ACHN (cell line): ENCODE results near the gene WDR82.

Experiments used
- DNase-seq: peaks from one replicate; pipeline ENCODE4 v3.0.0-alpha.2; 2015
- in situ Hi-C: cut with HindIII; loops from 2 replicates; pipeline ENCODE4 v1.10.0; 2017; ENCODE audit warnings: low sequenced_read_pairs, low pct_ligation_motif_present, low pct_unique_long_range_greater_than_20kb

The WDR82 gene

DNA sequence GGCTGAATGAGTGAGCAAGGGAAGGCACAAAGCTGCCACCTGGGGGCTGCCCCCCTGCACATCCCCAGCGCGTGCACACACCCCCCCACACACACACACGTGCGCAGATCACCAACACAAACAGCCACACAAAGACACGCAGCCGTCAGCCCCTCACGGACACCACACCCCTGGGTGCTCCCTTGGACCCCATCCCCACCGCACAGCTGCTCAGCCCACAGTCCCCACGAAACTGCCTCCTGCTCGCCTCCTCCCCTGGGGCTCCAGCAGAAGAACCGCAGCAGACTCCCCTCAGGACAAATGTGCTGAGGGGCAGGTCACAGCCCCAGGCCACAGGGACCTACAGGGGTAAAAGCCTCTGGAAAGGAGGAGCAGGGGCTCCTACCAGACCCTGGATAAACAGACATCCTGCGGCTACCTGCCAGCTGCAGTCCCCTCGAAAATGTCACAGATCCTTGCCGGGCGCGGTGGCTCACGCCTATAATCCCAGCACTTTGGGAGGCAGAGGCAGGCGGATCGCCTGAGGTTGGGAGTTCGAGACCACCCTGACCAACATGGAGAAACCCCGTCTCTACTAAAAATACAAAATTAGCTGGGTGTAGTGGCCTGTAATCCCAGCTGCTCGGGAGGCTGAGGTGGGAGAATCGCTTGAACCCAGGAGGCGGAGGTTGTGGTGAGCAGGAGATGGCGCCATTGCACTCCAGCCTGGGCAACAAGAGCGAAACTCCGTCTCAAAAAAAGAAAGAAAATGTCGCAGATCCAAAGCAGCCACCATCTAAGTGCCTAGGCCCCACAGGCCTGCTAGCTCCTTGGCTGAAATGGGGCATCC lies 46.0 kb downstream of the WDR82 start:
- no peak for DNase-seq
- in situ Hi-C loops: no loop called here

DNA sequence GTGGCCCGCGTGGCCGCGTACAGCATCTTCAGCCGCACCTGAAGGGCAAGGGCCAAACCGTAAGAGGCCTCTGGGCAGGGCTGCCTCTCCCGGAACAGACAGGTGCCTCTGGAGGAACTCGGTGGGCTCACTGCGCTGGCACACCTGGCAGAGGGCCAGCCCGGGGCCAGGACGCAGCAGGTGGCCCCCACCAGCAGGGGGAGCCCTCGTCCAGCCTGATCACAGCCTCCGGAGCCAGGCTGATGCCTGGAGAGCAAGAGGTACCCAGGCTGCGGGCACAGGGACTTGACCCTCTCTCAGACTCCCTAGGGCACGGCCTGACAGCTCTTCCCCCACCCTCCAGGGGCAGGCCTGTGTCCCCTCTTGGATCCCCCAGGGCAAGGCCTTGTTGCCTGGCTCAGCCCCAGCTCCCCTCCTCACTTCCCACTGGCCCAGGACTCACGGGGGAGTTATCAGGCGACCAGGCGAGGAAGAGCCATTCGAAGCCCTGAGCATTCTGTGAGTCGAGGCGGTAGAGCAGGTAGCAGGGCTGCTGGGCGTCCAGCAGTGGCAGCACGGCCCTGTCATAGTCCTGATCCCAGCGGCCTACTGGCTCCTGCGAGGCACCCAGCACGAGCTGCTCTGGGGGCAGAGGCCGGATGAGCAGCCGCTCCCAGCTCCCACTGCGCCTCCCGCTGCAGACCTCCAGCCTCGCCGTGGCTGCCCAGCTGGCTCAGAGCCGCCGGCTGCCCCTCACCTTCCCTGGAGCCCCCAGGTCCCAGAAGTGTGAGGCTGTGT lies 46.8 kb downstream of the WDR82 start:
- peak; percentile 57 for DNase-seq
- in situ Hi-C loops: no loop called here

DNA sequence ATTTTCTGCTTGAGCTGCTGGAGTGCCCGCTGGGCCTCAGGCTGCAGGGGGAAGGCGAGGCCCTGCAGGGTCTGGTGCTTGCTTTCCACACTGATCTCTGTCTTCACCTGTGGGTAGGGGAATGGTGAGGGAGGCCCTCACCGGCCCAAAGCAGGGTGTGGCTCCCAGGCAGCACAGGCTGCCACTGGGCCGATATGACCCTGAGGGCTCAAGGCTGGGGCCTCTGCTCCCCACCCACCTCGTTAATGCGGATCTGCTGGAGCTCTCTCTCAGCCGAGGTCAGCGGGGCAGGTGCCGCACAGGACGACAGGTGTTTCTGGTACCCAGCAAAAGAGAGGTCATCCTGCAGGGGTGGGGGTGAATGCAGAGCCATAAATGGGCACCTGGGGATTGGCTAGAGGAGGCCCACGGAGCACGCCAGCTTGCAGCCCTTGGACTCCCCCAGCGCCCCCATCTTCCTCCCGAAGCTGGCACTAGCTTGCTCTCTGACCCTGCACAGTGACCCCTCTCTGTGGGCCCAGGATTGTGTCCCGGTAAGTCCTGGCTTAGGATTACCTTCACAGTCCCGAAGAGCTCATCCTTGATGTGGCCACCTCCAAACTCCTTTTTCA lies 47.5 kb downstream of the WDR82 start:
- no peak for DNase-seq
- in situ Hi-C loops: no loop called here

DNA sequence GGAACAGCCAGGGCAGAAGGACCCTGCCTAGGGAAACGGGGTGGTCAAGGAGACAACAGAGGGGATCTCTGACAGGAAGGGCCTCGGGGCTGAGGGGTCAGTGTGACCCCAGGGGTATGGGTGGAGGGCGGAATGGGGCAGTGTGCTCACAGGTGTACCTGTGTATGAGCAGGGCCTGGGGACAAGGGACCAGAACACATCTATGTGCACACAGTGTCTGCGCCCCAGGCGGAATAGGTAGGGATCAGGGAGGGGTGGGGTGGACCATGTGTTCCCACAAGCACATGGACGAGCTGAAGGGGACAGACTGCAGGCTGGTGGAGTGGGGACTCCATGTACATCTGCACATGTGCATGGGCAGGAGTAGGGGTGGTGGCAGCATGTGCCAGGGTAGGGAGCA lies 48.0 kb downstream of the WDR82 start:
- in situ Hi-C loops: no loop called here
- DNase-seq: no peak

DNA sequence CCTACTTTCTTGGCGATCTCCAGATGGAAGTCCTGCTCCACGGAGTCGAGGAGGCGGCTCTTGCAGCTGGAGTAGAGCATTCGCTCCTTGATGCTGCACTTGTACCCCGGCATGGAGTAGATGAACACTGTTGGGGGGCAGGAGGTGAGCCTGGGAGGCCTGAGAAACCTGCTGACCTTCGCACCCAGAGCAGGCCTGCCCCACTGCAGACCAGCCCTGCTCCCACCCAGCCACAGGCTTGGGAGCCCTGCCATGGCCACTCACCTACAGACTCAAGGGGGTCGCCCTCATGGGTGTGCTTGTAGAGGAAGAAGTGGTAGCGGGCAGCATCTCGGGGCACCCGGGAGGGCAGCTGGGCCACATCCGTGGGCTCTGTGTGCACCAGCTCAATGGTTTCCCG lies 48.8 kb downstream of the WDR82 start:
- in situ Hi-C loops: no loop called here
- no peak for DNase-seq

DNA sequence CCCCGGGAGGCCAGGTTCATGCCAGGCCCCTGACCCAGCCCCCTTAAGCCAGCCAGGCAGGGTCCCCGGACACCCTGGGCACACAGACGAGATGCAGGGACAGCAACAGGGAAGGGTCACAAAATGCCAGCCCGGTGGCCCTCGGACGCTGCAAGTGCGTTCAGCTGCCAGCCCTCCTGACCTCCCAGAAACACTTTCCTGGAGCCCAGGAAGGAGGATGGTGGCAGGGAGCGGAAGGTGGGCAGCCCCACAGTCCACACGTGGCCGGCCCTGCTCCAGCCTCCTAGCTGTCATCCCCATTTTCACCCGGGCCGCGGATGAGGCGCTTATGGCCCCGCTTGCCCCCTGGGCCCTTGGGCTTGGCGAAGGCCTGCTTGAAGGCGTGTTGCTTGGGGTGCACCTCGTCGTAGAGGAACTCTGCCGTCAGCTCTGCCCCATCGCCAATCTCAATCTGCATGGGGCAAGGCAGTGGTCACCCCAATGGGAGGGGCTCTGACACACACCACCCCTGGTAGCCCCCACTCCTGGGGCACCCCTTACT lies 49.6 kb downstream of the WDR82 start:
- DNase-seq: no peak
- in situ Hi-C loops: no loop called here

DNA sequence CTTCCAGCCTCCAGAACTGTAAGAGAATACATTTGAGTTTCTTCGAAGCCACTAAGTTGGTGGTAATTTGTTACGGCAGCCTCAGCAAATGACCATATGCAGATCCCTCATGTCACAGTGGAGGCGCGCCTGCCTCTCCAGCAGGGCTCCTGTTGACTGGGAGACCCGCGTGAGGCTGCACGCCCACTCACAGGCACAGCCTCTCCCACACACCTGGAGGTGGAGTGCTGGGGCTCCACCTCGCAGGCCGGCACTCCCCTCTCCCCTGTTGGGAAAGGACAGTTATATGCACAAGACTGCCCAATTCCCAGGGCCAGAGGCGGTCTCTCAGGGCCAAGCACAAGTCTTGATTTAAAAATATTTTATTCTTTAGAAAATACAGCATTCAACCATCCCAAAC lies 50.2 kb downstream of the WDR82 start:
- DNase-seq: no peak
- in situ Hi-C loops: no loop called here

DNA sequence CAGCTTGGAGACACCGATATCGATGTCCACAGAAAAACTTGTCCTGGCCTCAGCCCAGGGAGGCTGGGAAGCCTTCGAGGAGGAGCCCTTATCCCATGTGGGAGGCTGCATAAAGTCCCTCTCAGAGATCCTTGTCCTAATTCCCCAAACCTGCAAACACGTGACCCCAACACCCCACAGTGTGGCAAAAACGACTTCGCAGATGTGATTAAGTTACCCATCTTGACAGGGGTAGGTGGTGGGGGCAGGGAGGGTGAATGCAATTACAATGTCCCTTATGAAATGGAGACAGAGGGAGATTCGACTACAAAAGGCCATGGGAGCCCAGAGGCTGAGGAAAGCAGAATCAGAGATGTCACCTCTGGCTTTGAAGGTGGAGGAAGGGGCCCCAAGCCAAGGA lies 50.7 kb downstream of the WDR82 start:
- in situ Hi-C loops: no loop called here
- DNase-seq: no peak

DNA sequence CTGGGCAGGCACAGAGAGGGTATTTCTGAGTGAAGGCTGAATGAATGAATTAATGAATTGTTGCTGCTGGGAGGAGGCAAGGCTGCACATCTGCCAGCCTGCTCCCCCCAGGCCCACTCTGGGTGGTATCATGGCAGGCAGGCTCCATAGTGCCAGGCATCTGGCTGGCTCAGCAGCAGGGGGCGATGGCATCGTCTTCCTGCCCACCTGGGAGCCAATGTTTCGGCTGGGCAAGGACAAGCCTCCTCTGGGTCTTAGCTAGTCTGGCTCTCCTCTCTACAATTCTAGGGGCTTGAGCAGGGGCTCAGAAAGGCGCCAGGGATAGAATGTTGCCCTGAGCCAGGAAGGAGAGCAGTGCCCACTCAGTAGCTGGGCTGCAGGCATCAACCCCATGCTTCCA lies 51.3 kb downstream of the WDR82 start:
- in situ Hi-C loops: no loop called here
- no peak for DNase-seq

DNA sequence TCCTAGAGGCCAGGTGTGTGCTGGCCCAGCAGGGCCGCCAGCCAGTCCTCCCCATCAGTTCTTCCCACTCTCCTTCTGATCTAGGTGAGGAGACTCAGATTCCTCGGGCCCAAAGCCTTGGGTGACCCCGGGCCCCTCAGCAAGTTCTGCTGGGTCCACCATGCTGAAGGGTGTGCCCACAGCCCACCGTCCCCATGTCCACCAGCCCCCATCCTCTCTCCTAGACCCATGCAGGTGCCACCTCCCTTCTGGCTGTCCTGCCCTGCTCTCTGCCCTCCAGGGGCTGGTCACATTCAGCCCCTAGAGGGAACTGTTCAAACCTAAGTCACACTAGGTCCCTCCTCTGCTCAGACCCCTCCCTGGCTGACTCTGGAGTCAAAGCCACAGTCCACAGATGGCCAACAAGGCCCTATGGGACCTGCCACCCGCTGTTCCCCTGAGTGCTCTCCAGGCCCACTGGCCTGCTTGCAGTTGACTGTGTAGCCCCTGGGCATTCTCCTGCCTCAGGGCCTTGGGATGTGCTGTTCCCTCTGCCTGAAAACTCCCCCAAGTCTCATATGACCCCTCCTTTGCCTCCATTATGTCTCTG lies 52.1 kb downstream of the WDR82 start:
- in situ Hi-C loops: no loop called here
- no peak for DNase-seq

DNA sequence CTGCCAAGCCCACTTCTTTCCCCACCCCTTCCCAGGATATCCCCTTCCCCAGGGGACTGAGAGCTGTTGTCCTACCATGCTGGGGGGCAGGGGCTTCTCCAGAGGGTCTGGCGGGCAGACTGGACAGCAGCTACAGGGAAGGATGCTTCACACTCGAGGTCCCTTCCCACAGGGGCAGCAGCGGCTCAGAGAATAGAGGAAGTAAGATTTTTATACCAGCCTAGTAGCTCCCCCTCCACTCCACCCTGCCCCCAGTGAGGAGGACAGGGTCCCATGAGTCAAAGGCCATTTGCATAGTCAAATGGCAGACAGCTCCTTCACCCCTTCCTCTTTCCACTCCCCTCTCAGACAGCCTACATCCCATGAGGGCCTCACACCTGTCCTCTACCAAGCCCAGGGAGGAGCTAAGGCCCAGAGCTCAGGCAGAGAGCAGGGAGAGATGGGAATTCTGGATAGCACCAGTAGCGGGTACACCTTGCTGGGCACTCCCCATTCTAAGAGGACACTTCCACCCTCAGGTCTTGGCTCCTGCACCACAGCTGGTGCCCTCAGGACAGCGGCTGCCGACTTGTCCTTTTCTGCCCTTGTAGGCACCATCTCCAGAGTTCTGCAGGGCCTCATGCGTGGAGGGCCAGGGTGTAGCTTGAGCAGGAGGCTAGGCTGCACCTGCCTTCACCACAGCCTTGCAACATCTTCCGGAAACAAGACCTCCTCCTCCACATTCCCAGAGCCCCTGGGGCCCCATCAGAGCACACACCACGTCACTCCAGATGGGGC lies 52.8 kb downstream of the WDR82 start, which contains the start of gene TLR9:
Gene TLR9, minus strand, starts transcription at position 194 of the 777 bp plus-strand sequence. Its CDS starts 116 bp downstream, at position 78.
- in situ Hi-C loops: no loop called here
- no peak for DNase-seq

DNA sequence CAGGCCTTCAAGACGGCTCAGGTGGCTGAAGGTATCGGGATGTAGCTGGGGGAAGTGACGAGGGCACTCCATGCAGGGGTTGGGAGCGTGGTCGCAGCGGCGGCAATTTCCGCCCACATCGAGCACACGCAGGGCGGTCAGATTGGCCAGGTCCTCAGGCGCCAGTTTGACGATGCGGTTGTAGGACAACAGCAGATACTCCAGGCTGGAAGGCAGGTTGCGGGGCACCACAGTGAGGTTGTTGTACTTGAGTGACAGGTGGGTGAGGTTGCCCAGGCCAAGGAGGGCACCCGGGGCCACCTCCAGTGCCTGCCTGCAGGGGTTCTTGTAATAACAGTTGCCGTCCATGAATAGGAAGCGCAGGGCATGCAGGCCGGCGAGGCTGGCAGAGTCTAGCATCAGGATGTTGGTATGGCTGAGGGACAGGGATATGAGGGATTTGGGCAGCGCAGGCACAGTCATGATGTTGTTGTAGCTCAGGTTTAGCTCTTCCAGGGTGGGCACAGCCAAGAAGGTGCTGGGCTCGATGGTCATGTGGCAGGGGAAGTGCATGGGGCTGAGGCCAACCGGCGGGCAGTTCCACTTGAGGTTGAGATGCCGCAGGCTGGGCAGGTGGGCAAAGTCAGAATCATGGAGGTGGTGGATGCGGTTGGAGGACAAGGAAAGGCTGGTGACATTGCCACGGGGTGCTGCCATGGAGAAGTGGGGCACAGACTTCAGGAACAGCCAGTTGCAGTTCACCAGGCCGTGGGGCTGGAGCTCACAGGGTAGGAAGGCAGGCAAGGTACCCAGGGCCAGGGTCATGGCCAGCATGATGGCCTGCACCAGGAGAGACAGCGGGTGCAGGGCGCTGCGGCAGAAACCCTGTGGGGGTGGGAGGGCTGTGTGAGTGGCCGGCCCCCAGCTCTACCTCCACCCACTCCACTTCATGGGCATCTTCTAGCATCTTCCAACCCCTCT lies 54.7 kb downstream of the WDR82 start:
- in situ Hi-C loops: no loop called here
- DNase-seq: no peak

DNA sequence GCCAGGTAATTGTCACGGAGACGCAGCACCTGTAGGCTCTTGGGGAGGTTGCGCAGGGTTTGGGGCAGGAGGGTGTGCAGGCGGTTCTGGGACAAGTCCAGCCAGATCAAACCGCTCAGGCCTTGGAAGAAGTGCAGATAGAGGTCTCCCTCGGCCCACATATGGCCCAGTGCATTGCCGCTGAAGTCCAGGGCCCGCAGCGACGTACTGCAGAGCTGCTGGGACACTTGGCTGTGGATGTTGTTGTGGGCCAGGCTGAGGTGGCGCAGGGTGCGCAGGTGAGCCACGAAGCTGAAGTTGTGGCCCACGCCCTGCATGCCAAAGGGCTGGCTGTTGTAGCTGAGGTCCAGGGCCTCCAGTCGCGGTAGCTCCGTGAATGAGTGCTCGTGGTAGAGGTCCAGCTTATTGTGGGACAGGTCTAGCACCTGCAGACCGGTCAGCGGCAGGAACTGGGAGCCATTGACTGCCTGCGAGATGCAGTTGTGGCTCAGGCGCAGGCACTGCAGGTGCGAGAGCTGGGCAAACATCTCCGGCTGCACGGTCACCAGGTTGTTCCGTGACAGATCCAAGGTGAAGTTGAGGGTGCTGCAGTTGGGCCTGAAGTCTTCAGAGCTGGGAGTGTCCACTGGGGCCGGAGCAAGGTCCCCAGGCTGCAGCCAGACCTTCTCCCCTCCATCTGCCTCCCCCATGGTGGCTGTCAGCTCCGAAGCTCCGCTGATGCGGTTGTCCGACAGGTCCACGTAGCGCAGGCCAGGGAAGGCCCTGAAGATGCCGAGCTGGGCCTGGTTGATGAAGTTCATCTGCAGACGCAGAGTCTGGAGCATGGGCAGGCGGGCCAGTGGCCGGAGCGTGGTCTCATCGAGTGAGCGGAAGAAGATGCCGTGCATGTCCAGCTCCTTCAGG lies 55.9 kb downstream of the WDR82 start:
- DNase-seq: no peak
- in situ Hi-C loops: no loop called here

DNA sequence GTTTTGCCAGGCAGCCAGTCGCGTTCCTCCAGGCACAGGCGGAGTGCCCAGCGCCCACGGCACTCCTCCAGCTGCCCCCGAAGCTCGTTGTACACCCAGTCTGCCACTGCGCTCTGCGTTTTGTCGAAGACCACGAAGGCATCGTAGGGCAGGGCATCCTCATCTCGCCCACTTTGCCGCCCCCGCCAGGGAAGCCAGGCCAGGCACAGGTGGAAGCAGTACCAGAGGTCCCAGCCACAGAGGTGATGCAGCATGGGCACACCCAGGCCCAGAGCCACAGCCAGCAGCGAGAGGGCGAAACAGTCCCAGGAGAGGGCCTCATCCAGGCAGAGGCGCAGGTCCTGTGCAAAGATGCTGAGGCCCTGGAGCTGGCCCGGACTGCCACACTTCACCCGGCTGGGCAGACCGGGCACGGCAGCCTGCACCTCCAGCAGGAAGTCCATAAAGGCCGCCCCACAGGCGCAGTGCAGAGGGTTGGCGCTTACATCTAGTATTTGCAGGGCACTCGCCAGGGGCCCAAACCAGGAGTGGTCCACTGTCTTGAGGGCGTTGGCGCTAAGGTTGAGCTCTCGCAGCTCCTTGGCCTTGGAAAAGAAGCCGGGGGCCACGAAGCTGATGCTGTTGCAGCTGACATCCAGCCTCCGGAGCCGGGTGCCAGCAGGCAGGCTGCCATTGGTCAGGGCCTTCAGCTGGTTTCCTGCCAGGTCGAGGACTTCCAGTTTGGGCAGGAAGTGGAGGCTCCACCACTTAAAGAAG lies 56.7 kb downstream of the WDR82 start:
- in situ Hi-C loops: no loop called here
- DNase-seq: no peak

DNA sequence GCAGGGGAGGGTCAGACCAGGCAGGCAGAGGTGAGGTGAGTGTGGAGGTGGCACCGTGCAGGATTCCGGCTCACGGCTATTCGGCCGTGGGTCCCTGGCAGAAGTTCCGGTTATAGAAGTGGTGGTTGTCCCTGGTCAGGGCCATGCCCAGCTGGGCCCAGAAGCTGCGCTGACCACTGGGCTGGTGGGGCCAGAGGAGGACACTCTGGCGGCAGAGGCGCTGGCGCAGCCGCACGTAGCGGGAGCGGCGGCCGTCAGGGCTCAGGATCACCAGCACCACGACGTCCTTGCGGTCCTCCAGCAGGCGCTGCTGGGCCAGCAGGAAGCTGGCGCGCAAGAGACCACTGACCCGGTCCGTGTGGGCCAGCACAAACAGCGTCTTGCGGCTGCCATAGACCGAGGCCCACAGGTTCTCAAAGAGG lies 57.3 kb downstream of the WDR82 start:
- DNase-seq: no peak
- in situ Hi-C loops: no loop called here
